Epithelial cell of prostate (primary cell): Measurements from ENCODE around the gene MEN1.

Experiments used
- DNase-seq: peaks from one replicate; pipeline ENCODE4 v3.0.0-alpha.2; 2011; ENCODE audit warnings: low read depth, low spot score
- H3K27ac ChIP-seq: fragments of 450-650 bp; 2 replicates; pipeline ENCODE4 v1.5.1; 2017; ENCODE audit warnings: mild to moderate bottlenecking

MEN1 gene

GRCh38 chr11:64765851-64766665 is 44.3 kb downstream of the MEN1 start:
- no peak for DNase-seq
- no peak overlapping the region for H3K27ac ChIP-seq

DNA sequence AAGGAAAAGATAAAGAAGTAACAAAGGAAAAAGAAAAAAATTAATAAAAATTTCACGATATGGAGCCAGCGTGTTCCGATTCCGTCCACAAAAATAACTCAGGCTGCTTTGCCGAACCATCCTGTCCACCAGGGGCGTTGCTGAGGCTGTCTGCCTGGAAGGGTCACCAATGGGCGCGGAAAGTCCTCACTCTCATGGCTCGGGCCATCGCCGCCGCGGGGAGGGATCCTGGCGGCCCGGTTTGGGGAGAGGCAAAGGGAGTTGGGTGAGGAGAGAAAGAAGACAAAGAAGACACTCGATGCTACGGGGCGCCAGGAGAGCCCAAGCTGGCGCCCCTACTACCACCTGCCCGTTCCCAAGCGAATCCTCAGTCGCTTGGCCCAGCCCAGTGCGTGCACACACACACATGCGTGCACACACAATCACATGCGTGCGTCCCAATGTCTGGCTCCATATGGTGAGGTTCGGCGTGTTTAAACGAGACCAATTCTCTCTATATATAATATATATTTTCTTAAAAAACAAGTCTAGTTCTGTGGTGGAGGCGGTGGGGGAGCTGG is 45.0 kb downstream of the MEN1 start:
- no peak for DNase-seq
- peak overlapping the region; percentile 67 for H3K27ac ChIP-seq

DNA sequence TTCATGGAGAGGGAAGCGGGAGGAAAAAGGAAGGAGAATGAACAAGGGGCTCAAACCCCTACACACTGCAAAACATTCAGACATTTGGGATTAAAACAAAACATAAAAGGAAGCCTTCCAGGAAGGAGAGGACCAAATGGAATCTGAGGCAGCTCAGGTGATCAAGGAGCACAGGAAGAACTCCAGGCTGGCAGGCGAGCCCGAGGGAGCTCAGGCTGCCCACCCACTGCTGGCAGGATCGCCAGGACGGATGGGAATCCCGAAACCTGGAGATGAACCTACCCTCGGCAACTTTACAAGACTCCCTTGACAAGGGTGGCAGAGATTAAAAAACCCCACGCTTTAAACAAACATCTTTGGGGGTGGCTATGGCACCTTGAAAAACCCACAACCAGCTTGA is 45.6 kb downstream of the MEN1 start:
- no peak for DNase-seq
- H3K27ac ChIP-seq: peak overlapping the region; percentile 67

DNA sequence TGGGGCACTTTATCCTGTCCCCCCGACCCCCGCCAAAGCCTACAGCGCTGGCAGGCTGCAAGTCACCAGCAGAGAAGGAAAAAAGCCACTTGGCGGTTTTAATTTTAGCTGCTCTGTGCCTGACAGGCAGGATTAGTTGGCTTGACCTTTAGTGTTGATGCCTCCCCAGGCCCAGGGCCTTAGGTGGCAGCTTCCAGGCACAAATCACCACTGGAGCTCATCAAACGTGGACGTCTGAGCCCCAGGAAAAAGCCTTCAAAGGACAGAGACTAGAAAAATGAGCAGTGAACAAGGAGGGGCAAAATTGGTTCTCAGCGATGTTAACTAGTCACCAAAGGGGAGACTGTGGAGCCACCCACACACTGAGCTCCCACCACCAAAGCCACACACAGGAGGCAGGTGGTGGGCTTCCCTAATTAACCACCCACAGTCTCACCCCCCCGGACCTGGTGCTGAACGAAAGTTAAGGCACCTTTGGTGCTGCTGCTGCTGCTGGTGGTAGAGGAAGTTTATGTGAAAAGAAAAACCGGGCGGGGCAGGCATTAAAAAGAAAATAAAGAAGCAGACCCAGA is 46.2 kb downstream of the MEN1 start:
- DNase-seq: no peak
- H3K27ac ChIP-seq: peak overlapping the region; percentile 67

DNA sequence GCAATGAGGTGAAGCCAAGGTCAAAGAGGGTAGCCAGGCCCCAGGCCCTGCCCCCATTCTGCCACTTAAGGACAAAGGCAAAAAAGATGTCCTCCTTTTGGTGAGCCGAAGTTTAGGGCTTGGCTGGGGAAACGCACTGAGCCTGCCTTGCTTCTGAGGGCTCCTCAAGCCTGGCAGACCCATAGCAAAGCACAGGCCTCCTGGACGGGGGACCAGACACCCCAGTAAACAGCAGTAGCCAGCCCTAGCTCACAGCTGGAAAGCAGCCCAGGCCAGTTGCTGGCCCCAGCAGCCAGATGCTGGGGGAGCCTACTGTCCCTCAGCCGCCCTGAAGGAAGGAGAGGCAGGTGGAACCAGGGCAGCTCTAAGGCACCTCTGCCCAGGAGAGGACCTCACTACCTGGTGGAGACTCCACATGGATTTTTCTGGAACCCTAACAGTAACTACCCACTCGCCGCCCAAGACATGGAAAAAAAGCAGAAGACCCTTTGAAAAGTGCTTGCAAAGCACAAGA is 46.8 kb downstream of the MEN1 start:
- no peak for DNase-seq
- peak overlapping the region; percentile 67 for H3K27ac ChIP-seq

- peak overlapping the region; percentile 67 for H3K27ac ChIP-seq
- no peak for DNase-seq
Observed at GRCh38 chr11:64762674-64763525, 47.5 kb downstream of the MEN1 start.

GRCh38 chr11:64762277-64762673 is 48.1 kb downstream of the MEN1 start:
- DNase-seq: no peak
- H3K27ac ChIP-seq: peak overlapping the region; percentile 67

DNA sequence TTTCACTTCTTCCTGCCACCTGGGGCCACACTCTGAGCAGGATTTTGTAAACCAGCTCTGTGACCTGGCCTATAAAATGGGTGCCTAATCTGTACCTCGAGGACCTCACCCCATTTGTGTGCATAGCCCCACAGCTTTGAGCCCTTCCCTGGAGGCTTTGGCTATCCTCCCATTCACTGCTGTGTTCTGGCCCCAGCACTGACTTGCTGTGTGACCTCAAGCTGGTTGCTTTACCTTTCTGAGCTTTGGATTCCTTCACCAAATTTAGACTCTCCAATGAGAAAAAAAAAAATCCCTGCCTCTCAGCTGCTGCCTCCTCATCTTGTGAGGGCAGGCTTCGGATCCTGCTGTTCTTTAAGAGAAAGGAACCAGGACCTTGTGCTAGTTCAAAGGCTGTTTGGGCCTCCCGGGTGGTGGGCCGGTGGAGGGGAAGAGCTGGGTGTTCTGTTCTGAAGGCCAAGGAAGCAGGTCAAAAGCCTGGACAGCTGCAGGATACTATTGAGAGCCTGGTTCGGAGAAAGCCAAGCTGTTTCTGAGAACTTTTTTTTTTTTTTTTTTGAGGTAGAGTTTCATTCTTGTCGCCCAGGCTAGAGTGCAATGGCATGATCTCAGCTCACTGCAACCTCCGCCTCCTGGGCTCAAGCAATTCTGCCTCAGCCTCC is 49.5 kb downstream of the MEN1 start:
- DNase-seq: no peak
- H3K27ac ChIP-seq: no peak overlapping the region

GRCh38 chr11:64759722-64760719 is 50.3 kb downstream of the MEN1 start, which contains the start of gene PYGM:
TSS of gene PYGM (minus strand) at chr11:64759974. CDS start at chr11:64759898, 76 bp downstream.
- H3K27ac ChIP-seq: no peak within 1 kb of the TSS
- DNase-seq: no peak

DNA sequence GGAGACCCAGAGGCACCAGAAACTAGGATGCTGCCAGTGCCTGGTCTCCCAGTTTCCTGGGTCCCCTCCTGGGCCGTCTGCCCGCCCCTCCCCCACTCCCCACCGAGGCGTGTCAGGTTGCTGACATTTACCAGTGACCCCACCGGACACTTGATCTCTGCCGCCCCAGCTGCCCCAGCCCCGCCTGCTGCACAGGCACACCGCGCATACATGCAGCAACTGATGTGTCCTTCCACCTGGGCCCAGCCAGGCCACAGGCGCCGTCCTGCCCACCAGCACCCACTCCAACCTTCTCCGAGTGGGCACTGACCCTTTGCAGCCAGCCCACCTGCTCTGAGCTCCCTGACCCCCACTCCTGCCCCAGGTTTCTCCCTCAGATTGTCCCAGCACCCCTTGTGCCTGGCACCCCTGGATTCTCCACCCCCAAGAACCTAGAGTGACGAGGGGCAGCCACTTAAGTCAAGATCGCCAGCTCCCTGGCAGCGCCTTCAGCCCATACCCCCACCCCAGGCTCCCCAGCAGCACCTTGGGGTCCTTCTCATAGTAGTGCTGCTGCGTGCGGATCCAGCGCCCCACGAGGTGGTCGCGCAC is 51.1 kb downstream of the MEN1 start:
- no peak overlapping the region for H3K27ac ChIP-seq
- DNase-seq: no peak

DNA sequence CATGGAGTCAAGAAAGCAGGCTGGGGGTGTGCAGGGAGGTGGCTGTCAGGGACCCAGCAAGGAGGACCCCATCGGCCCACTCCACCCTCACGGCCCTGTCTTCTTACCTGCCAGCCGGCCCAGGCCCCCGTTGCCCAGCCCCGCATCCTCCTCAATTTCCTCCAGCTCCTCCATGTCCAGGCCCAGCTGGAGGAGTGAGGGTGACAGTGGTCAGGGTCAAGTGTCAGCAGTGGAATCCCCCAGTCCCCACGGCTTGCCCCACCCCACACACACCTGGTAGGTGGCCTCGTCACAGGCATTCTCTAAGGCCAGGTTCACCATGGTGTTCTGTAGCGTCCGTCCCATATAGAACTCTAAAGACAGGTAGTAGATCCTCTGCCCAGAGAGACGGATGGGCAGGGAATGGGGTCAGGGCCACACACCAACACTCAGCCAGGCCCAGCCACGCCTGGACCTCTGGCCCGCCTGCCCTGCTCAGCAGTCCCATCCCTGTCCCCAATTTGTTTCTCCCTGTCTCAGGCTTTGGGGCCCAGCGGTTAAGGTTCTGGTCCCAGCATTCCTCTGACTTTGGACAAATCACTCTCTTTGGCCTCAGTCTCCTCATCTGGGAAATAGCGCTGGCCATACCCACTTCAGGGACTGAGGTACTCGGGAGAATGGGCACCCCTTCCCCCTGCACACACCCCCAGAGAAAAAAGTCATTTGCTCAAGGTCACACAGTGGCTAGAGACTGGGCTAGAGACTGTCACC is 51.8 kb downstream of the MEN1 start:
- H3K27ac ChIP-seq: no peak overlapping the region
- no peak for DNase-seq

DNA sequence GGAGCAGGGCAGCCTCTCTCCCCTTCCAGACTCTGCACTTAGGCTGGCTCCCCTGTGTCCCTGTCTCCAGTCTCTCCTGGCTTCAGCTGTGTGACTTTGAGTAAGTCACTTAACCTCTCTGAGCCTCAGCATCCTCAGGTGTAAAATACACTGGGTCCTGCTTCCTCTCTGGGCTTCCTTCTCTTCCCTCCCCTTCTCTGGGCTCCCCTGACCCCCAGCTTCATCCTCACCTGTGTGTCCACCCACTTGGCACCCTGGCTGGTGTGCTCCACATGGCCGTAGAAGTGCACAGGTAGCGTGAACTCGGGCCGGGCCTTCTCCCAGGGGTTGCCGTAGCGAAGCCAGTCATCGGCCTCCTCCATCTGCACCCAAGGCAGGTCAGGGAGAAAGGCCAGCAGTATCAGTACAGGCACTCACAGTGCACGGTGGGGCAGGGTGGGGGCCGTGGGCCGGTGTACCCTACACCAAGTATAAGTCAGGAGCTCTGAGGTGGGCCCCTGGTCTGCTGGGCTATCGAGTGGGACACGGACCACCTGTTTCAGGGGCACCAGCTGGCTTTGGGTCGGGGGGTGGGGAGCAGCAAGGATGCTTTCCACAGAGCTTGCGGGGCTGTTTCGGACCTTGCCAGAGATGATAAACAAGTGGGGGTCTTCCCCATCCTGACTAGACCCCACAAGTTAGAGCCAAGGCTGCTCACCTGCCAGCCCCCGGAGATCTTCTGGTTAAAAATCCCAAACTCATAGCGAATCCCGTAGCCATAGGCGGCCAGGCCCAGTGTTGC is 52.6 kb downstream of the MEN1 start:
- no peak overlapping the region for H3K27ac ChIP-seq
- DNase-seq: no peak

DNA sequence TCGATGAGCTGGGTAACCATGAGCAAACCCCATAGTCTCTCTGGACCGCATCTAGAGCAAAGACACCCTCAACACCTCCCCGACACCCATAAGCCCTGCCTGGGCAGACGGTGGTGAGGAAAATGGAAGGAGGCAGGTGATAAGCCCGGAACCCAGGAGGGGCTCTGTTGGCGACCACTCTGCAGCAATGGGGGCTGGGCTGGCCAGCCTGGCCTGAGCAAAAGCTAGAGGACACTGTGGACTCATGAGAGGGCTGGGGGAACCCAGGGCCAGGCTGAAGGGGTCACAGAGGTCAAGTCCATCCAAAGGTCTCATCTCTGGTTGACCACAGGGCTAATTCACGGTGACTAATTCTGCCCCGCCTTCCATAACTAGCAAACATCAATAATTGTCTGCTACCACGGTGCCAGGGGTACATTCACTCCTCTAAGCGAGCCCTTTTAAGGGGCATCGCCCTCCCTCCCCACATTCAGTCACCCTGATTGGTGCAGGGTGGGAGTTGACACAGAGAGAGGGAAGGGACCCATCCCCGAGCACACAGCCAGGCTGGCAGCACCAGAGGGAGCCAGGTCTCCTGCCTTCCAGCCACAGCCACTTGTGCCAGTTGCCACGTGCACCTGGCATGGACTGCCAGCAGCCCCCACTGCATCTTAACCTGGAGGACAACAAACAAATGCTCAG is 54.5 kb downstream of the MEN1 start:
- no peak for DNase-seq
- H3K27ac ChIP-seq: no peak overlapping the region

GRCh38 chr11:64754919-64755662 is 55.3 kb downstream of the MEN1 start:
- H3K27ac ChIP-seq: no peak overlapping the region
- no peak for DNase-seq

DNA sequence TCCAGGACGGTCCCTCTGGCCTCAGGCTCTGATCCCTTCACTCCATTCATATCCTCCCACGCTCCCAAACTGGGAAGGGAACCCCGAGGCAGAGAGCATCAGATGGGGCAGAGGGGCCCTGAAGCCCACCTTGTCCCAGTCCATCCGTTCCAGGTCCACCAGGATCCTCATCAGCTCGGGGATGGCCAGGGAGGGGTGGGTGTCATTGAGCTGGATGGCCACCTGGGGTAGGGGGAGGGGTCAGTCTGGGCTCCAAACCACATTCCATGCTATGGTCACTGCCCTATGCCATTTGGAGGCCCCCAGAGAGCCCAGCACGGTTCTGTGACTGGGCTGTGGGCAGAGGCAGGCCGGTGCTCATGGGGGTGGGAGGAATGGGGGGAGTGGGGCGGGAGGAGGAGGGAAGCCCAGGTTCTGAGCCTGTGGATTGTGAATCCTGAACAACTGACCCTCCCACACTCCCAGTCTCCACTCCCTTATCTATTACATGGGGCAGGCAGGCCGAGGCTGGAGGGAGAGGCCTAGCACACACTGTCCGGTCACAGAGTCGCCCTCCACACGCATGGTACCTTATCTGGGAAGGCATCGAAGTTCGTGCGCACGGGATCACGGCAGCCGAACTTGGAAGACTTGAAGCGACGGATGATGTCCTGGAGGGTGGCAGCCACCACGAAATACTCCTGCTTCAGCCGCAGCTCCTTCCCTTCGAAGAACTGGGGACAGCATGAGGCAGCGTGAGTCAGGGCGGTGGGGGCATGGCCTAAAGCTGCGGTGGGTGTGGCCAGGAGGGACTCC is 56.0 kb downstream of the MEN1 start:
- no peak overlapping the region for H3K27ac ChIP-seq
- no peak for DNase-seq
